IMR-90 (cell line): ENCODE measurements around the gene CD180. TPM values are rescaled to one million over a fixed set of nuclear protein-coding genes. Genes with fewer than 3 reads are reported as not detected.
A peak's percentile ranks its signal among the peaks of the same experiment; 100 is the strongest.

Experiments
- ATAC-seq: fragments of 200-7000 bp; cut with Tn5 transposase; 2 replicates; pipeline ENCODE4 v1.9.1; 2020; ENCODE audit warnings: low read depth, mild to moderate bottlenecking, moderate library complexity
- BruUV-seq: library from RNA; stranded (reverse); fragments of 400-500 nt; replicated peaks from 2 replicates; lab custom pipeline; 2021; lab: Mats Ljungman, UMichigan
- CTCF ChIA-PET: fragments of 300-600 bp; formaldehyde crosslinking; extraction: SDS; loops from one replicate; lab custom pipeline; 2021; ENCODE audit warnings: antibody characterized with exemption; lab: Yijun Ruan, JAX
- POLR2A ChIA-PET: fragments of 300-600 bp; sonication (Branson Sonifier 250); formaldehyde crosslinking; loops from one replicate; lab custom pipeline; 2022; ENCODE audit warnings: antibody characterized with exemption; ENCODE audit not compliant: unreplicated experiment; lab: Charles Lee
- DNase-seq: peaks from one replicate; pipeline ENCODE4 v3.0.0; 2013
- H2AFZ ChIP-seq: replicated peaks from 2 replicates; pipeline ENCODE3; 2013; ENCODE audit warnings: low read length, mild to moderate bottlenecking; ENCODE audit not compliant: poor library complexity
- H2AK5ac ChIP-seq: 2 replicates; pipeline ENCODE4 v1.6.1; 2013; ENCODE audit warnings: low read depth, low read length, inconsistent platforms
- H2AK9ac ChIP-seq: replicated peaks from 2 replicates; pipeline ENCODE3; 2013; ENCODE audit warnings: mild to moderate bottlenecking, low read depth, low read length, moderate library complexity; ENCODE audit not compliant: poor library complexity
- H2BK120ac ChIP-seq: 2 replicates; pipeline ENCODE4 v1.6.1; 2013; ENCODE audit warnings: low read depth, low read length, inconsistent platforms
- H2BK15ac ChIP-seq: 3 replicates; pipeline ENCODE4 v1.6.1; 2013; ENCODE audit warnings: low read depth, low read length, inconsistent platforms
- H2BK20ac ChIP-seq: 2 replicates; pipeline ENCODE4 v1.6.1; 2013; ENCODE audit warnings: low read depth, mild to moderate bottlenecking, inconsistent platforms, low read length, moderate library complexity
- H2BK5ac ChIP-seq: 2 replicates; pipeline ENCODE4 v1.6.1; 2013; ENCODE audit warnings: mild to moderate bottlenecking, low read depth, low read length, inconsistent platforms; ENCODE audit not compliant: poor library complexity, severe bottlenecking
- H3K14ac ChIP-seq: replicated peaks from 2 replicates; pipeline ENCODE4 v1.6.1; 2013; ENCODE audit warnings: low read depth, low read length, inconsistent platforms
- H3K18ac ChIP-seq: 2 replicates; pipeline ENCODE4 v1.6.1; 2013; ENCODE audit warnings: low read depth, low read length, control low read depth
- H3K23ac ChIP-seq: 2 replicates; pipeline ENCODE4 v1.6.1; 2013; ENCODE audit warnings: low read depth, low read length, inconsistent platforms
- H3K27ac ChIP-seq: 2 replicates; pipeline ENCODE4 v1.5.1; 2013; ENCODE audit warnings: mild to moderate bottlenecking, control low read depth, low read length; ENCODE audit not compliant: insufficient read depth
- H3K27me3 ChIP-seq: 2 replicates; pipeline ENCODE4 v1.6.1; 2013; ENCODE audit warnings: low read length; ENCODE audit not compliant: control insufficient read depth, insufficient read depth
- H3K36me3 ChIP-seq: 2 replicates; pipeline ENCODE4 v1.6.1; 2013; ENCODE audit warnings: low read length, mixed read lengths; ENCODE audit not compliant: control insufficient read depth, insufficient read depth
- H3K4ac ChIP-seq: 2 replicates; pipeline ENCODE4 v1.6.1; 2013; ENCODE audit warnings: low read depth, low read length, inconsistent platforms
- H3K4me1 ChIP-seq: 2 replicates; pipeline ENCODE4 v1.6.1; 2013; ENCODE audit warnings: low read length, mixed read lengths; ENCODE audit not compliant: control insufficient read depth, insufficient read depth
- H3K4me2 ChIP-seq: 2 replicates; pipeline ENCODE4 v1.6.1; 2013; ENCODE audit warnings: low read depth, mild to moderate bottlenecking, control low read depth, low read length, moderate library complexity
- H3K4me3 ChIP-seq: 2 replicates; pipeline ENCODE4 v1.5.1; 2013; ENCODE audit warnings: low read depth, mild to moderate bottlenecking, control low read depth, low read length, moderate library complexity; ENCODE audit not compliant: insufficient read depth
- H3K56ac ChIP-seq: 2 replicates; pipeline ENCODE4 v1.6.1; 2013; ENCODE audit warnings: low read length, inconsistent platforms; ENCODE audit not compliant: insufficient read depth; ENCODE audit errors: extremely low read depth
- H3K79me1 ChIP-seq, 2 experiments: 2 replicates each; pipeline ENCODE4 v1.6.1; 2013; ENCODE audit warnings: low read length in 2 of 2, inconsistent platforms in 1 of 2, low read depth in 1 of 2
- H3K9ac ChIP-seq: 2 replicates; pipeline ENCODE4 v1.6.1; 2013; ENCODE audit warnings: low read depth, low read length, control low read depth
- H3K9me1 ChIP-seq: 2 replicates; pipeline ENCODE4 v1.6.1; 2013; ENCODE audit warnings: low read length, inconsistent platforms; ENCODE audit not compliant: insufficient read depth
- H3K9me3 ChIP-seq: 2 replicates; pipeline ENCODE4 v1.6.1; 2013; ENCODE audit warnings: low read length; ENCODE audit not compliant: control insufficient read depth, insufficient read depth
- H4K20me1 ChIP-seq: 2 replicates; pipeline ENCODE4 v1.6.1; 2013; ENCODE audit warnings: low read length, inconsistent platforms; ENCODE audit not compliant: insufficient read depth
- H4K5ac ChIP-seq: 2 replicates; pipeline ENCODE4 v1.6.1; 2013; ENCODE audit warnings: mild to moderate bottlenecking, low read depth, low read length, control low read depth
- H4K8ac ChIP-seq, 2 experiments: 2 replicates each; pipeline ENCODE4 v1.6.1; 2013; ENCODE audit warnings: low read depth in 2 of 2, low read length in 2 of 2, control low read depth in 1 of 2, inconsistent platforms in 1 of 2
- H4K91ac ChIP-seq: 2 replicates; pipeline ENCODE4 v1.6.1; 2013; ENCODE audit warnings: low read depth, low read length, inconsistent platforms; ENCODE audit not compliant: insufficient read depth
- BHLHE40 ChIP-seq: fragments of 150-350 bp; IDR thresholded peaks from 2 replicates; pipeline ENCODE4 v1.6.1; 2016; ENCODE audit warnings: mild to moderate bottlenecking, low read depth, low read length
- MAFK ChIP-seq: IDR thresholded peaks from 2 replicates; pipeline ENCODE4 v1.6.1; 2012; ENCODE audit warnings: low read depth, low read length, improper control_type of control experiment
- WGBS, 2 experiments: methylation state at CpG; one replicate each; pipeline versions ENCODE4 v1.1.5 to v1.1.7; 2013; ENCODE audit warnings: missing lambda C conversion rate in 2 of 2; ENCODE audit not compliant: insufficient read length in 1 of 2; ENCODE audit errors: extremely low coverage in 2 of 2; 5-methylcytosine and 5-hydroxymethylcytosine counted together
- dilution Hi-C: fragments of 300-500 bp; cut with HindIII; formaldehyde crosslinking; loops from one replicate; pipeline ENCODE4 v1.14.3; 2018; ENCODE audit warnings: low sequenced_read_pairs; ENCODE audit not compliant: unreplicated experiment
- in situ Hi-C: fragments of 300-500 bp; cut with MboI; formaldehyde crosslinking; loops from 3 replicates; pipeline ENCODE4 v1.14.3; 2019; ENCODE audit warnings: low sequenced_read_pairs, inconsistent platforms, mixed read lengths
- intact Hi-C: fragments of 100-400 bp; cut with micrococcal nuclease; formaldehyde crosslinking; loops from 2 replicates; pipeline ENCODE4 v1.10.0; 2022
- polyA plus RNA-seq, 3 experiments: library from polyadenylated mRNA; depleted of rRNA; stranded (reverse); fragments of >200 nt; gene quantifications; 2 replicates each; pipeline ENCODE4 v1.2.3, GENCODE V29; 2012; ENCODE audit warnings: low replicate concordance in 1 of 3
- total RNA-seq: library from RNA; depleted of rRNA; stranded (reverse); fragments of >200 nt; gene quantifications from 2 replicates; pipeline ENCODE4 v1.2.3, GENCODE V29; 2012

The CD180 gene
- total and polyA plus RNA-seq, 2 of the 4 experiments (the other 2 are of a cell fraction) = not detected

DNA sequence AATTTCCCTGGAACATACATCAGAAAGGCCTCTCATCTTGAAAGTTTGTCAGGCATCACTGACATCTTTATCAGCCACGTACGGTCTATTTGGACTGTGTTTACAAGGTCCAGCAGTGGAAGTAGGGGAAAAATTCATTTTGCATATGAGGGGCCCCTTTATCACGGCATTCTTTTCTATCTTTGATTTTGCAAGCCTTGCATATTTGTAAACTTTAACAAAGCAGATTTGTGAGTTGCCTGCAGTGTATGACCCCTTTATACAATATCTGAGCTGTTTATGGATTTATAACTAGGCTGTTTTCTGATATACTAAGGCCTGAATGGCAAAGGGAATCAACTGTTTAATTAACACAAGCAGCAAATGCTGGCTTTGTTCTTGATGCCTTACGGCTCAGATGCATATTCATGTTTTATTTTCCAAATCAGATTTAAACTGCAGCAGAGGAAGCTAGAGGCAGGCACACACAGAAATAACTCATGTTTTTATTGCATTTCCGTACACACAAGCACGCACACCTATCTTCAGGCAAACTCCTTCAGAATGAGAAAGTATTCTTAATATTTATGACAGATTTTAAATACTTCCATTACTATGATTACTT lies 61.1 kb downstream of the CD180 start:
- Histone ChIP-seq H3K4me1 (no peaks in the 10 kb centered on the region), H4K8ac (no peak overlapping the region), H2BK5ac (no peak overlapping the region), H3K9ac (no peak overlapping the region), H3K4me2 (no peak overlapping the region), H2BK120ac (no peak overlapping the region), H2BK15ac (no peak overlapping the region), H3K9me3 (no peaks in the 10 kb centered on the region), H3K4ac (no peak overlapping the region), H4K5ac (no peak overlapping the region), H2AK5ac (no peak overlapping the region), H4K20me1 (no peaks in the 10 kb centered on the region), H3K27me3 (no peaks in the 10 kb centered on the region), H4K91ac (no peak overlapping the region), H3K14ac (no peak overlapping the region), H2BK20ac (no peak overlapping the region), H2AFZ (no peak overlapping the region), H3K79me1 (no peaks in the 10 kb centered on the region), H3K56ac (no peak overlapping the region), H2AK9ac (no peak overlapping the region), H3K23ac (no peak overlapping the region), H3K9me1 (no peaks in the 10 kb centered on the region; the same call in 1 of the 2 replicates), H3K4me3 (no peak overlapping the region), H3K18ac (no peak overlapping the region), H3K36me3 (peaks cover 2% of the 10 kb centered on the region; the same call in 1 of the 2 replicates), H3K27ac (no peak overlapping the region)
- DNase-seq (no peak), ATAC-seq (no peak)
- ChIA-PET CTCF (no interaction called here), POLR2A (no interaction called here)
- intact Hi-C loops (no loop called here), in situ Hi-C loops (no loop called here), dilution Hi-C loops (no loop called here)
- no CpG with 5 or more reads among the region's 6 CpGs for WGBS, 2 experiments
- TF ChIP-seq MAFK = peak; percentile 70
- TF ChIP-seq BHLHE40 = no peak
- no TSS peak for BruUV-seq
